HEK293T (cell line): Measurements from ENCODE around the gene PPIL1.

ENCODE experiments used
- BHLHE40 ChIP-seq: fragments of 450-650 bp; IDR thresholded peaks from 2 replicates; pipeline ENCODE4 v1.6.1; 2016; ENCODE audit warnings: mild to moderate bottlenecking, moderate library complexity, borderline replicate concordance
- ELF4 ChIP-seq: fragments of 450-650 bp; IDR thresholded peaks from 2 replicates; pipeline ENCODE4 v1.6.1; 2017; ENCODE audit warnings: antibody characterized with exemption
- FOXK2 ChIP-seq: fragments of 450-650 bp; IDR thresholded peaks from 2 replicates; pipeline ENCODE4 v1.6.1; 2016; ENCODE audit warnings: mild to moderate bottlenecking
- FOXM1 ChIP-seq: fragments of 450-650 bp; IDR thresholded peaks from 2 replicates; pipeline ENCODE4 v1.6.1; 2017; ENCODE audit warnings: mild to moderate bottlenecking, borderline replicate concordance
- L3MBTL2 ChIP-seq: fragments of 450-650 bp; conservative IDR thresholded peaks from 2 replicates; pipeline ENCODE4 v1.6.1; 2016; ENCODE audit warnings: mild to moderate bottlenecking
- SUZ12 ChIP-seq: fragments of 450-650 bp; IDR thresholded peaks from 2 replicates; pipeline ENCODE4 v1.6.1; 2016; ENCODE audit warnings: mild to moderate bottlenecking
- ZNF384 ChIP-seq: fragments of 450-650 bp; IDR thresholded peaks from 2 replicates; pipeline ENCODE4 v1.6.1; 2016
- TF ChIP-seq, protein P1 (sequence below): fragments of 450-650 bp; IDR thresholded peaks from 2 replicates; pipeline ENCODE4 v1.6.1; 2016

DNA sequence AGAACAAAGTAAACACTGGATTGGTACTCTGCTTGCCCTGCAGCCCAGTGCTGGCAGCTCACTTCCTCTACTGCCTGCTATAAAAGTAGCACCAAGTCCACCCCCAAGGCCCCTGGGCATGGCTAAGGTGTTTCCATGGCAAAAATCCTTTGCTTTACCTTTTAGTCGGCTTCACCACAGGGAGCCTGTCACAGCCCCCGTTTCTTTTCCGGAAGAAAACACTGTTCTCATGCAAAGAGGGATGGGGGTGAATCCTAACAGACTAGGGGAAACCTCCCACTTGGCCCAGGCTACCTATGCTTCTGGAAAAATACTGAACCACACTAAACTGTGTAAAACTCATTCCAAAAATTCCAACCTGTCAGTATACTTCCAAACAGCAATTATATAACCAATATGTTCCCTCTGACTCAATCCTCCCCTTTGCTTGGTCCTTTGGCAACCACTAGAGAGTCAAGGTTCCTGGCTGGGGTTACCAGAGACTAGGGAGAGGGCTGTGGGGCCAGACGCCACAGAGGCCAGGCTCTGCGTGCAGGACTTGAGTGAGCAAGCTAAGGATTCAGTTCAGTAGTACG is 16.1 kb downstream of the PPIL1 start:
- TF ChIP-seq BHLHE40 (no peak), FOXM1 (no peak), FOXK2 (no peak), L3MBTL2 (no peak), ELF4 (no peak), ZNF384 (no peak), SUZ12 (no peak)
- TF ChIP-seq, protein P1, sequence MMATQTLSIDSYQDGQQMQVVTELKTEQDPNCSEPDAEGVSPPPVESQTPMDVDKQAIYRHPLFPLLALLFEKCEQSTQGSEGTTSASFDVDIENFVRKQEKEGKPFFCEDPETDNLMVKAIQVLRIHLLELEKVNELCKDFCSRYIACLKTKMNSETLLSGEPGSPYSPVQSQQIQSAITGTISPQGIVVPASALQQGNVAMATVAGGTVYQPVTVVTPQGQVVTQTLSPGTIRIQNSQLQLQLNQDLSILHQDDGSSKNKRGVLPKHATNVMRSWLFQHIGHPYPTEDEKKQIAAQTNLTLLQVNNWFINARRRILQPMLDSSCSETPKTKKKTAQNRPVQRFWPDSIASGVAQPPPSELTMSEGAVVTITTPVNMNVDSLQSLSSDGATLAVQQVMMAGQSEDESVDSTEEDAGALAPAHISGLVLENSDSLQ, result no peak
